Upper lobe of left lung (tissue), 6 donors: ENCODE measurements around the gene COL20A1. TPM values are rescaled to one million over a fixed set of nuclear protein-coding genes. Genes with fewer than 3 reads are reported as not detected.

ENCODE experiments used
- ATAC-seq, 2 donors: fragments of 200-7000 bp; cut with Tn5 transposase; one replicate each; pipeline ENCODE4 v1.9.1; 2022; ENCODE audit warnings: mild to moderate bottlenecking in 2 of 2, moderate library complexity in 2 of 2; ENCODE audit not compliant: low FRiP score in 2 of 2
- DNase-seq, 2 donors: peaks; one replicate each; pipeline ENCODE4 v3.0.0-alpha.2; 2019 to 2020
- H3K27ac ChIP-seq, 4 donors: fragments of 200-600 bp; sonication (generic); one replicate each; pipeline ENCODE4 v1.5.1; 2016 to 2019
- H3K27me3 ChIP-seq, 4 donors: fragments of 200-600 bp; sonication (generic); one replicate each; pipeline ENCODE4 v1.5.1; 2017 to 2019
- H3K36me3 ChIP-seq, 4 donors: fragments of 200-600 bp; sonication (generic); one replicate each; pipeline ENCODE4 v1.5.1; 2016 to 2019
- H3K4me1 ChIP-seq, 4 donors: fragments of 200-600 bp; sonication (generic); one replicate each; pipeline ENCODE4 v1.5.1; 2018 to 2019
- H3K4me3 ChIP-seq, 4 donors: fragments of 200-600 bp; sonication (generic); one replicate each; pipeline ENCODE4 v1.5.1; 2017 to 2019; ENCODE audit warnings: mild to moderate bottlenecking in 2 of 4, moderate library complexity in 1 of 4
- H3K9me3 ChIP-seq, 4 donors: fragments of 200-600 bp; sonication (generic); one replicate each; pipeline ENCODE4 v1.5.1; 2018 to 2019
- EP300 ChIP-seq, 4 donors: sonication (generic); formaldehyde crosslinking; IDR thresholded peaks; one replicate each; pipeline ENCODE4 v1.5.1; 2017; ENCODE audit warnings: antibody characterized with exemption in 4 of 4, control low read depth in 2 of 4
- POLR2A ChIP-seq, 4 donors: fragments of 450-650 bp; IDR thresholded peaks; one replicate each; pipeline ENCODE4 v1.5.1; 2016 to 2017; ENCODE audit warnings: antibody characterized with exemption in 4 of 4, mild to moderate bottlenecking in 2 of 4
- POLR2AphosphoS5 ChIP-seq, 2 donors: sonication (generic); formaldehyde crosslinking; IDR thresholded peaks; one replicate each; pipeline ENCODE4 v1.5.1; 2017; ENCODE audit warnings: antibody characterized with exemption in 2 of 2
- WGBS, 2 donors: methylation state at CpG; one replicate each; pipeline ENCODE4 v1.1.5; 2017 to 2018; 5-methylcytosine and 5-hydroxymethylcytosine counted together
- total RNA-seq, 6 donors: library from RNA; depleted of rRNA in 4 of 6; stranded (reverse); fragments of >200 nt in 4 of 6; gene quantifications; one replicate each; pipeline versions ENCODE4 v1.1.0 to v1.2.1, GENCODE V29; 2016 to 2021
- TF ChIP-seq, protein P1 (sequence below), 6 experiments: fragments of 450-650 bp in 4 of 6; fragments of 200-600 bp in 2 of 6; sonication (generic) in 2 of 6; IDR thresholded peaks; one replicate each; pipeline ENCODE4 v1.5.1; 2016 to 2019; ENCODE audit warnings: antibody characterized with exemption in 6 of 6
- donor health status: DM: no; HTN: no; CAD: no; lungs with moderate emphysema.
- donor health status: DM: no; HTN: yes; CAD: no; lungs with severe emphysema.

The COL20A1 gene
- total RNA-seq, 6 donors from 2014 or later: 0.03 TPM; not detected in 5

- Histone ChIP-seq H3K9me3 (no peaks in the 10 kb centered on the region), H3K27me3 (peaks cover 0 to 12% (median 1%) of the 10 kb centered on the region in 4 donors), H3K27ac (no peak overlapping the region), H3K4me1 (peaks cover 0 to 6% (median 2%) of the 10 kb centered on the region in 4 donors), H3K36me3 (peaks cover 4 to 26% (median 17%) of the 10 kb centered on the region in 4 donors), H3K4me3 (no peak overlapping the region)
- ATAC-seq: no peak
- TF ChIP-seq EP300 (IDR thresholded peaks at IDR 0.05) (no peak), POLR2A (IDR thresholded peaks at IDR 0.05) (no peak), POLR2AphosphoS5 (IDR thresholded peaks at IDR 0.05) (no peak)
- TF ChIP-seq, protein P1, sequence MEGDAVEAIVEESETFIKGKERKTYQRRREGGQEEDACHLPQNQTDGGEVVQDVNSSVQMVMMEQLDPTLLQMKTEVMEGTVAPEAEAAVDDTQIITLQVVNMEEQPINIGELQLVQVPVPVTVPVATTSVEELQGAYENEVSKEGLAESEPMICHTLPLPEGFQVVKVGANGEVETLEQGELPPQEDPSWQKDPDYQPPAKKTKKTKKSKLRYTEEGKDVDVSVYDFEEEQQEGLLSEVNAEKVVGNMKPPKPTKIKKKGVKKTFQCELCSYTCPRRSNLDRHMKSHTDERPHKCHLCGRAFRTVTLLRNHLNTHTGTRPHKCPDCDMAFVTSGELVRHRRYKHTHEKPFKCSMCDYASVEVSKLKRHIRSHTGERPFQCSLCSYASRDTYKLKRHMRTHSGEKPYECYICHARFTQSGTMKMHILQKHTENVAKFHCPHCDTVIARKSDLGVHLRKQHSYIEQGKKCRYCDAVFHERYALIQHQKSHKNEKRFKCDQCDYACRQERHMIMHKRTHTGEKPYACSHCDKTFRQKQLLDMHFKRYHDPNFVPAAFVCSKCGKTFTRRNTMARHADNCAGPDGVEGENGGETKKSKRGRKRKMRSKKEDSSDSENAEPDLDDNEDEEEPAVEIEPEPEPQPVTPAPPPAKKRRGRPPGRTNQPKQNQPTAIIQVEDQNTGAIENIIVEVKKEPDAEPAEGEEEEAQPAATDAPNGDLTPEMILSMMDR (IDR thresholded peaks at IDR 0.05): no peak
- WGBS, 2 donors: 87 to 89% methylated on average over 3 to 15 of the region's 16 CpGs
- peak in 1 of 2 donors; percentile 70 for DNase-seq
Observed at GRCh38 chr20:63292292-63292701, 689 bp upstream of the COL20A1 start.

DNA sequence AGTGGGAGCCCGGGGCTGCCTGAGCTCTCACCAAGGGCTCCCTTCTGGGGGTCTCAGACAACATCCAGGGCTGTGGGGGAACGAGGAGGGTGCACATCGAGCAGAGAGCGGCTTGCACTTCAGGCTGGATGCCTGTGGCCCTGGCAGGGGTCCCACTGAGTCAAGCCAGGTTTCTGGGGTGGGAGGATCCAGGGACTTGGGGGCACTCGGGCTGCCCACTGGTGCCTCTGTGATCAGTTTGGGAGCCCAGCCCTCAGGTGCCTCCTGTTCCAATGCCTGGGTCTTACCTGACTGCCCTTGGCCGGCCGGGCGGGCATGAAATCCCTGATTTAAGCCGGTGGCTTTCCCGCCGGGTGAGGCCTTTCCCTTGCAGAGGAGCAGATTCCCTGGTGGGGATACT lies 470 bp downstream of the COL20A1 start:
- WGBS, 2 donors: 74% methylated on average over 11 of the region's 11 CpGs; no CpG with 5 or more reads in 1 of the 2 donors
- Histone ChIP-seq H3K4me3 (no peak overlapping the region), H3K27me3 (peaks cover 0 to 17% (median 2%) of the 10 kb centered on the region in 4 donors), H3K36me3 (peaks cover under 1 to 14% (median 8%) of the 10 kb centered on the region in 4 donors), H3K4me1 (peaks cover 0 to 6% (median 2%) of the 10 kb centered on the region in 4 donors), H3K9me3 (no peaks in the 10 kb centered on the region), H3K27ac (no peak overlapping the region)
- ATAC-seq (no peak), DNase-seq (peak in 1 of 2 donors; percentile 66)
- TF ChIP-seq, protein P1 (IDR thresholded peaks at IDR 0.05): no peak
- TF ChIP-seq POLR2AphosphoS5 (IDR thresholded peaks at IDR 0.05) (no peak), EP300 (IDR thresholded peaks at IDR 0.05) (no peak), POLR2A (IDR thresholded peaks at IDR 0.05) (no peak)

DNA sequence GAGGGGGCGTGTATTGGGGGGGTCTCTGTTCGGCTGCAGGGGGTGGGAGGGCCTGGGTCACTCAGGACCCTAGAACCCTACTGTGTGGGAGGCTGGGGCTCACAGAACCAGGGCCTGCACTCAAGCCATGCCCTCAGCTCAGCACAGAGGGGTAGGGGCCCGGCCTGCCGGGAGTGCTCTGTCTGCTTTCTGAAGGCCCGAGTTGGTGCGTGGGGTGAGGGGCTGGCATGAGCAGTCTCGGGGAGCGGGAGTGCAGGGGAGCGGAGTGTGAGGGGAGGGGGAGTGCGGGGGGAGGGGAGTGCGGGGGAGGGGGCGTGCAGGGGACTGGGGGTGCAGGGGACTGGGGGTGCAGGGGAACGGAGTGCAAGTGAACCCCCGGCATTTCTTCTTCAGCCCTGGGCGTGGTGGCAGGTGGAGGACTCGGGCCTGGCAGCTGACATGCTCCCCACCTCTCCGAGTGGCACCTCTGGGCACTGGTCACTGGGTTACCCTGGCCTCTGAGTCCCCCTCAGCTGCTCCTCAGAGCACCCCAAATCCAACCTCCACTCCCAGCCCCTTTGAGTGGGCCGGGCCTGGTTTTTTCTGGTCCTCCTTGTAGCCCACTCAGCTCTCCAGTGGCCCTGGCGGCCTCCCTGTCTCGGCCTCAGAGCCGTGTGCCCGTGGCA lies 1.0 kb downstream of the COL20A1 start:
- Histone ChIP-seq H3K4me3 (no peak overlapping the region), H3K27me3 (peaks cover 0 to 17% (median 2%) of the 10 kb centered on the region in 4 donors), H3K36me3 (peaks cover 0 to 9% (median 3%) of the 10 kb centered on the region in 4 donors), H3K9me3 (no peaks in the 10 kb centered on the region), H3K27ac (no peak overlapping the region), H3K4me1 (peaks cover 0 to 6% (median 2%) of the 10 kb centered on the region in 4 donors)
- ATAC-seq (no peak), DNase-seq (no peak)
- 73 to 81% methylated on average over 6 to 13 of the region's 22 CpGs for WGBS, 2 donors
- no peak for TF ChIP-seq EP300 (IDR thresholded peaks at IDR 0.05)

DNA sequence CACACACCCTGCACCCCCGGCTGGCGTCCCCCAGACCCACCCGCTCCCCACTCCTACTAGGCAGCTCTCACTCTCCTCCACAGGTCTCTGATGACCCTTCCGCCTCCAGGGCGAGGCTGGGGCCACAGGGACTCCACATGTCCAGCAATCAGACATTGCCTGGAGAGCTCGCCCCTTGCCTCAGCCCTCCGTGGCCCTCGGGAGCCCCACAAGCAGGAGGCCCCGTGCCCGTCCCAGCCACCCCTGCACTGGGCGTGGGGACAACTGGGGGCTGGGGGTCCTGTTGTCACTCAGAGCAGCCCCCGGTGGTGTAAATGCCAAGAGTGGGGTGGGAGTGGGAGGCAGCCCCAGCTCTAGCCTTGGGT lies 1.5 kb downstream of the COL20A1 start:
- H3K4me1 ChIP-seq: peaks cover 0 to 6% (median 2%) of the 10 kb centered on the region in 4 donors
- peaks cover 0 to 17% (median 2%) of the 10 kb centered on the region in 4 donors for H3K27me3 ChIP-seq
- no peaks in the 10 kb centered on the region for H3K9me3 ChIP-seq
- TF ChIP-seq POLR2A (IDR thresholded peaks at IDR 0.05) (no peak), POLR2AphosphoS5 (IDR thresholded peaks at IDR 0.05) (no peak), EP300 (IDR thresholded peaks at IDR 0.05) (no peak)
- TF ChIP-seq, protein P1 (IDR thresholded peaks at IDR 0.05): no peak
- WGBS, 2 donors: 80 to 93% methylated on average over 6 to 12 of the region's 12 CpGs
- no peak overlapping the region for H3K27ac ChIP-seq
- DNase-seq (peak in 1 of 2 donors; percentile 74), ATAC-seq (no peak)
- peaks cover 0 to 3% (median under 1%) of the 10 kb centered on the region in 4 donors for H3K36me3 ChIP-seq
- H3K4me3 ChIP-seq: no peak overlapping the region

- Histone ChIP-seq H3K4me1 (peaks cover 0 to 6% (median 2%) of the 10 kb centered on the region in 4 donors), H3K27me3 (peaks cover 0 to 17% (median 2%) of the 10 kb centered on the region in 4 donors), H3K9me3 (no peaks in the 10 kb centered on the region), H3K4me3 (no peak overlapping the region), H3K27ac (no peak overlapping the region), H3K36me3 (no peaks in the 10 kb centered on the region)
- DNase-seq: peak in 1 of 2 donors; percentile 74
- TF ChIP-seq POLR2AphosphoS5 (IDR thresholded peaks at IDR 0.05) (no peak), EP300 (IDR thresholded peaks at IDR 0.05) (no peak), POLR2A (IDR thresholded peaks at IDR 0.05) (no peak)
- TF ChIP-seq, protein P1 (IDR thresholded peaks at IDR 0.05): no peak
- WGBS, 2 donors: 40 to 55% methylated on average over 4 to 19 of the region's 19 CpGs
- ATAC-seq: no peak
Observed at GRCh38 chr20:63295018-63295417, 2.0 kb downstream of the COL20A1 start.
